H1 (cell line): ENCODE measurements around the gene KLHL10. TPM values are rescaled to one million over a fixed set of nuclear protein-coding genes. Genes with fewer than 3 reads are reported as not detected.

Experiments
- CTCF ChIA-PET: fragments of 300-600 bp; sonication (Branson Sonifier 250); formaldehyde crosslinking; loops from one replicate; lab custom pipeline; 2021; ENCODE audit not compliant: partially characterized antibody; lab: Charles Lee
- POLR2A ChIA-PET: fragments of 300-600 bp; sonication (Branson Sonifier 250); formaldehyde crosslinking; loops from one replicate; lab custom pipeline; 2021; ENCODE audit warnings: inconsistent platforms; ENCODE audit not compliant: partially characterized antibody; lab: Charles Lee
- DNase-seq, 2 experiments: peaks; one replicate each; pipeline versions ENCODE4 v3.0.0 to v3.0.0-alpha.2; 2010 to 2022; ENCODE audit warnings: low spot score in 2 of 2, low read depth in 1 of 2, mixed read lengths in 1 of 2
- FAIRE-seq: peaks from 2 replicates; lab custom pipeline; 2011; peaks lifted over from hg19 to GRCh38; lab: Jason Lieb, UNC
- H2AFZ ChIP-seq: 2 replicates; pipeline ENCODE4 v1.8.1; 2012; ENCODE audit warnings: low read length, inconsistent platforms
- H2AK5ac ChIP-seq: 2 replicates; pipeline ENCODE4 v1.6.1; 2013; ENCODE audit warnings: low read depth, low read length
- H2BK120ac ChIP-seq: replicated peaks from 2 replicates; pipeline ENCODE3; 2013; ENCODE audit warnings: low read depth, low read length, inconsistent platforms
- H2BK12ac ChIP-seq: 2 replicates; pipeline ENCODE4 v1.6.1; 2013; ENCODE audit warnings: low read depth, low read length
- H2BK15ac ChIP-seq: 2 replicates; pipeline ENCODE4 v1.6.1; 2013; ENCODE audit warnings: low read length
- H2BK20ac ChIP-seq: 2 replicates; pipeline ENCODE4 v1.6.1; 2013; ENCODE audit warnings: low read length
- H2BK5ac ChIP-seq: 2 replicates; pipeline ENCODE4 v1.6.1; 2013; ENCODE audit warnings: low read depth, low read length
- H3K14ac ChIP-seq: 2 replicates; pipeline ENCODE4 v1.6.1; 2013; ENCODE audit warnings: inconsistent platforms; ENCODE audit not compliant: insufficient read length
- H3K18ac ChIP-seq: 2 replicates; pipeline ENCODE4 v1.6.1; 2013; ENCODE audit warnings: low read length; ENCODE audit errors: extremely low read depth
- H3K23ac ChIP-seq: 2 replicates; pipeline ENCODE4 v1.6.1; 2013; ENCODE audit warnings: inconsistent platforms; ENCODE audit not compliant: insufficient read length
- H3K23me2 ChIP-seq: 2 replicates; pipeline ENCODE4 v1.6.1; 2013; ENCODE audit warnings: low read depth, low read length
- H3K27ac ChIP-seq: 2 replicates; pipeline ENCODE4 v1.6.1; 2011; ENCODE audit warnings: low read depth, low read length, inconsistent platforms
- H3K27me3 ChIP-seq, 4 experiments: replicated peaks in 1 of 4; 1 replicate in 1 of 4; 2 replicates in 3 of 4; pipeline versions ENCODE4 v1.6.1 to v1.8.1; 2011 to 2013; ENCODE audit warnings: low read length in 3 of 4, mild to moderate bottlenecking in 3 of 4, inconsistent platforms in 2 of 4, mixed read lengths in 2 of 4, moderate library complexity in 1 of 4; ENCODE audit not compliant: control insufficient read depth in 3 of 4, insufficient read depth in 3 of 4; ENCODE audit errors: extremely low read depth in 1 of 4
- H3K36me3 ChIP-seq, 4 experiments: 2 replicates each; pipeline versions ENCODE4 v1.6.1 to v1.8.1; 2011 to 2013; ENCODE audit warnings: mild to moderate bottlenecking in 4 of 4, low read length in 3 of 4, moderate library complexity in 2 of 4, control low read depth in 1 of 4, inconsistent platforms in 1 of 4; ENCODE audit not compliant: insufficient read depth in 4 of 4, control insufficient read depth in 2 of 4
- H3K4ac ChIP-seq: replicated peaks from 2 replicates; pipeline ENCODE3; 2013; ENCODE audit warnings: low read length, low read depth, mixed read lengths, inconsistent platforms; ENCODE audit not compliant: insufficient read length
- H3K4me1 ChIP-seq, 4 experiments: replicated peaks in 1 of 4; 1 replicate in 1 of 4; 2 replicates in 3 of 4; pipeline versions ENCODE4 v1.6.1 to v1.8.1; 2011 to 2013; ENCODE audit warnings: low read length in 3 of 4, inconsistent platforms in 2 of 4, mixed read lengths in 1 of 4; ENCODE audit not compliant: insufficient read depth in 4 of 4, control insufficient read depth in 3 of 4
- H3K4me2 ChIP-seq, 2 experiments: 2 replicates each; pipeline versions ENCODE4 v1.6.1 to v1.8.1; 2011 to 2013; ENCODE audit warnings: low read depth in 2 of 2, low read length in 2 of 2, control low read depth in 1 of 2, inconsistent platforms in 1 of 2, mild to moderate bottlenecking in 1 of 2; ENCODE audit not compliant: insufficient read depth in 1 of 2
- H3K4me3 ChIP-seq, 4 experiments: fragments of 200-600, 300-600 bp in 1 of 4; sonication (generic), shearing (Covaris generic), sonication (Bioruptor Twin) in 1 of 4; 2 replicates each; pipeline versions ENCODE4 v1.5.1 to v1.8.1; 2011 to 2016; ENCODE audit warnings: low read length in 4 of 4, low read depth in 3 of 4, control low read depth in 2 of 4, inconsistent platforms in 2 of 4, mild to moderate bottlenecking in 2 of 4, mixed read lengths in 1 of 4, moderate library complexity in 1 of 4; ENCODE audit not compliant: insufficient read depth in 2 of 4; ENCODE audit errors: extremely low read depth in 1 of 4
- H3K56ac ChIP-seq: replicated peaks from 2 replicates; pipeline ENCODE3; 2013; ENCODE audit warnings: low read depth, mild to moderate bottlenecking, mixed read lengths, low read length, inconsistent platforms; ENCODE audit not compliant: insufficient read length
- H3K79me1 ChIP-seq: 2 replicates; pipeline ENCODE4 v1.6.1; 2013; ENCODE audit warnings: low read depth, low read length, control low read depth
- H3K79me2 ChIP-seq, 2 experiments: 2 replicates each; pipeline versions ENCODE4 v1.6.1 to v1.8.1; 2012 to 2013; ENCODE audit warnings: low read length in 2 of 2, mild to moderate bottlenecking in 2 of 2, inconsistent platforms in 1 of 2; ENCODE audit not compliant: insufficient read depth in 2 of 2, control insufficient read depth in 1 of 2
- H3K9ac ChIP-seq, 4 experiments: replicated peaks in 1 of 4; 1 replicate in 1 of 4; 2 replicates in 3 of 4; pipeline versions ENCODE4 v1.6.1 to v1.8.1; 2011 to 2013; ENCODE audit warnings: low read depth in 3 of 4, low read length in 3 of 4, control low read depth in 2 of 4, mild to moderate bottlenecking in 2 of 4, moderate library complexity in 2 of 4, inconsistent platforms in 1 of 4; ENCODE audit errors: extremely low read depth in 1 of 4
- H3K9me3 ChIP-seq, 2 experiments: 2 replicates each; pipeline versions ENCODE4 v1.6.1 to v1.8.1; 2012 to 2013; ENCODE audit warnings: mild to moderate bottlenecking in 2 of 2, moderate library complexity in 2 of 2, control low read depth in 1 of 2, inconsistent platforms in 1 of 2, low read depth in 1 of 2, low read length in 1 of 2, mixed read lengths in 1 of 2; ENCODE audit not compliant: insufficient read depth in 2 of 2
- H4K20me1 ChIP-seq, 2 experiments: replicated peaks in 1 of 2; 2 replicates each; pipeline versions ENCODE3 to v1.8.1; 2011 to 2013; ENCODE audit warnings: inconsistent platforms in 2 of 2, low read length in 2 of 2, mild to moderate bottlenecking in 1 of 2; ENCODE audit not compliant: insufficient read depth in 2 of 2, control insufficient read depth in 1 of 2
- H4K5ac ChIP-seq: 2 replicates; pipeline ENCODE4 v1.6.1; 2013; ENCODE audit warnings: low read length, low read depth, mixed read lengths, inconsistent platforms; ENCODE audit not compliant: insufficient read length
- H4K8ac ChIP-seq: 2 replicates; pipeline ENCODE4 v1.8.0; 2013; ENCODE audit warnings: mild to moderate bottlenecking, moderate library complexity, low read length, inconsistent platforms; ENCODE audit not compliant: insufficient read depth; ENCODE audit errors: extremely low read depth
- H4K91ac ChIP-seq: replicated peaks from 2 replicates; pipeline ENCODE3; 2013; ENCODE audit warnings: low read length, mixed read lengths, inconsistent platforms; ENCODE audit not compliant: insufficient read length
- BCL11A ChIP-seq, 2 experiments: IDR thresholded peaks; one replicate each; pipeline ENCODE4 v1.6.1; 2011; ENCODE audit warnings: low read depth in 2 of 2, low read length in 2 of 2, mild to moderate bottlenecking in 2 of 2
- BRCA1 ChIP-seq: IDR thresholded peaks from 2 replicates; pipeline ENCODE4 v1.6.1; 2012; ENCODE audit warnings: low read depth, low read length, improper control_type of control experiment
- GTF2F1 ChIP-seq: IDR thresholded peaks from 2 replicates; pipeline ENCODE4 v1.6.1; 2012; ENCODE audit warnings: low read depth, low read length, improper control_type of control experiment, borderline replicate concordance
- KDM1A ChIP-seq: fragments of 200-600, 300-600 bp; sonication (generic); IDR thresholded peaks from 2 replicates; pipeline ENCODE4 v1.7.1; 2016; ENCODE audit warnings: mild to moderate bottlenecking, low read length, borderline replicate concordance
- NRF1 ChIP-seq: IDR thresholded peaks from 2 replicates; pipeline ENCODE4 v1.6.1; 2011; ENCODE audit warnings: mild to moderate bottlenecking, low read depth, low read length, improper control_type of control experiment
- RBBP5 ChIP-seq: IDR thresholded peaks from 2 replicates; pipeline ENCODE4 v1.7.1; 2012; ENCODE audit warnings: low read depth, mild to moderate bottlenecking, inconsistent platforms, low read length, moderate library complexity, borderline replicate concordance
- RFX5 ChIP-seq: IDR thresholded peaks from 2 replicates; pipeline ENCODE4 v1.6.1; 2011; ENCODE audit warnings: low read depth, low read length, improper control_type of control experiment, borderline replicate concordance
- RXRA ChIP-seq: IDR thresholded peaks from 2 replicates; pipeline ENCODE4 v1.6.1; 2011; ENCODE audit warnings: low read depth, mild to moderate bottlenecking, low read length, moderate library complexity; ENCODE audit not compliant: insufficient read depth
- SAP30 ChIP-seq: fragments of 300-600 bp; sonication (generic); IDR thresholded peaks from 2 replicates; pipeline ENCODE4 v1.7.1; 2012; ENCODE audit warnings: low read length, moderate library complexity, mild to moderate bottlenecking, inconsistent platforms; ENCODE audit not compliant: insufficient read depth, insufficient replicate concordance
- TAF1 ChIP-seq: IDR thresholded peaks from 2 replicates; pipeline ENCODE4 v1.6.1; 2011; ENCODE audit warnings: mild to moderate bottlenecking, low read depth, low read length
- ZNF274 ChIP-seq: IDR thresholded peaks from 2 replicates; pipeline ENCODE4 v1.7.0; 2012; ENCODE audit warnings: low read length, borderline replicate concordance; ENCODE audit errors: extremely low read depth
- WGBS, 2 experiments: shearing (Covaris generic) in 1 of 2; methylation state at CpG; one replicate each; pipeline versions ENCODE4 v1.1.6 to v1.1.7; 2013 to 2015; ENCODE audit warnings: low lambda C conversion rate in 2 of 2, mixed read lengths in 2 of 2, inconsistent platforms in 1 of 2, low coverage in 1 of 2, missing lambda C conversion rate in 1 of 2; ENCODE audit not compliant: insufficient replicate concordance in 2 of 2, insufficient coverage in 1 of 2, insufficient read length in 1 of 2; ENCODE audit errors: extremely low coverage in 1 of 2, missing lambda C conversion rate in 1 of 2; 5-methylcytosine and 5-hydroxymethylcytosine counted together
- polyA plus RNA-seq, 7 experiments: library from polyadenylated mRNA; depleted of rRNA in 3 of 7; stranded (reverse) in 5 of 7; unstranded in 2 of 7; fragments of >200 nt in 5 of 7; fragments of 200-250 nt in 2 of 7; gene quantifications; 1 replicate in 5 of 7; 2 replicates in 1 of 7; 4 replicates in 1 of 7; pipeline versions ENCODE4 v1.2.1 to v1.2.3, GENCODE V29; 2011 to 2013; ENCODE audit warnings: missing spikeins in 2 of 7, mixed read lengths in 2 of 7
- total RNA-seq: library from RNA; stranded (reverse); fragmentation: NEBNext Ultra II Directional; extraction: Animal tissue kit (Norgen Biotek cat#: 25700); gene quantifications from 2 replicates; pipeline ENCODE4 v1.2.1, GENCODE V29; 2021

Gene KLHL10
- total and polyA plus RNA-seq, 2 of the 8 experiments (the other 6 are each of a cell fraction or from before 2014, with no cell fraction given), result 0.19 to 0.26 TPM

GRCh38 chr17:41813152-41813680 is 24.4 kb upstream of the KLHL10 start:
- peaks cover 0 to 14% of the 10 kb centered on the region in 2 experiments for H4K20me1 ChIP-seq
- peak overlapping the region; percentile 36 for H3K18ac ChIP-seq
- H3K23me2 ChIP-seq, result peaks cover 21% of the 10 kb centered on the region
- no peak overlapping the region for H3K27ac ChIP-seq
- peak overlapping the region; percentile 70 to 94 (median 81) for H3K4me3 ChIP-seq
- peak overlapping the region; percentile 6; the same call in 1 of the 2 replicates for H2AFZ ChIP-seq
- peaks cover 0 to 26% (median 8%) of the 10 kb centered on the region in 4 experiments; a peak in 6 of 7 replicates for H3K4me1 ChIP-seq
- H3K9ac ChIP-seq, result peak overlapping the region; percentile 41 to 66 (median 50)
- H3K14ac ChIP-seq, result peak overlapping the region; percentile 37
- 4% methylated on average over 12 of the region's 12 CpGs; no CpG with 5 or more reads in 1 of the 2 experiments for WGBS, 2 experiments
- H3K56ac ChIP-seq, result peak overlapping the region; percentile 2
- 0 out of 2 replicates have a peak overlapping the region, but pooled peaks have one; percentile 47 for H2AK5ac ChIP-seq
- peaks cover 0 to 4% (median 3%) of the 10 kb centered on the region in 4 experiments; a peak in 3 of 8 replicates for H3K36me3 ChIP-seq
- peak overlapping the region; percentile 83 for H4K91ac ChIP-seq
- H2BK20ac ChIP-seq, result no peak overlapping the region
- no peak overlapping the region for H2BK120ac ChIP-seq
- H3K4me2 ChIP-seq, result peak overlapping the region; percentile 94 to 95
- no peak overlapping the region for H3K23ac ChIP-seq
- peaks cover 16% of the 10 kb centered on the region for H3K79me1 ChIP-seq
- peaks cover 0 to 4% of the 10 kb centered on the region in 2 experiments; a peak in 1 of 4 replicates for H3K9me3 ChIP-seq
- H3K79me2 ChIP-seq, result peaks cover 0 to 35% of the 10 kb centered on the region in 2 experiments; a peak in 2 of 4 replicates
- FAIRE-seq, result no peak
- H3K27me3 ChIP-seq, result peaks cover 0 to 6% (median 3%) of the 10 kb centered on the region in 4 experiments; a peak in 4 of 7 replicates
- no peak overlapping the region; the same call in 1 of the 2 replicates for H2BK15ac ChIP-seq
- CTCF ChIA-PET, result interaction anchor here (0.7 to 4.8 kb wide), 9 partner anchors 8 to 150 kb away, joined by 3 to 46 read pairs (median 8); partner anchors contain the start of gene JUP
- DNase-seq, result no peak
- POLR2A ChIA-PET, result interaction anchor here (1.0 to 4.2 kb wide), 15 partner anchors 9 to 123 kb away, joined by 4 to 40 read pairs (median 8); partner anchors contain the start of genes ACLY, HAP1 and JUP
- H4K5ac ChIP-seq, result peak overlapping the region; percentile 32
- peak overlapping the region; percentile 70 for H3K4ac ChIP-seq
- H2BK5ac ChIP-seq, result peak overlapping the region; percentile 91; the same call in 1 of the 2 replicates
- H2BK12ac ChIP-seq, result 0 out of 2 replicates have a peak overlapping the region, but pooled peaks have one; percentile 80
- no peak overlapping the region; the same call in 1 of the 2 replicates for H4K8ac ChIP-seq
- TF ChIP-seq TAF1, result no peak
- TF ChIP-seq RXRA, result no peak
- no peak for TF ChIP-seq NRF1
- no peak for TF ChIP-seq GTF2F1
- no peak for TF ChIP-seq BCL11A (IDR thresholded peaks at IDR 0.05; ENCODE audit: low read depth in 2 of 2, low read length in 2 of 2)
- no peak for TF ChIP-seq KDM1A
- 0 out of 2 replicates have a peak, but pooled peaks have one; percentile 62 for TF ChIP-seq RBBP5
- TF ChIP-seq ZNF274, result no peak
- peak; percentile 14 for TF ChIP-seq SAP30
- TF ChIP-seq BRCA1, result no peak
- TF ChIP-seq RFX5, result no peak
